HL-60 (cell line): Measurements from ENCODE around the gene ITGA3.

Source experiments
- DNase-seq, 2 experiments: peaks; one replicate each; pipeline ENCODE4 v3.0.0-alpha.2; 2010 to 2020; ENCODE audit warnings: low read depth in 1 of 2, low spot score in 1 of 2
- H3K27ac ChIP-seq: fragments of 250-450 bp; sonication (Bioruptor Pico); replicated peaks from 2 replicates; pipeline ENCODE4 v1.5.1; 2020; ENCODE audit warnings: mild to moderate bottlenecking, moderate library complexity
- H3K27me3 ChIP-seq: fragments of 250-450 bp; sonication (Bioruptor Pico); 2 replicates; pipeline ENCODE4 v1.5.1; 2021; ENCODE audit warnings: mild to moderate bottlenecking, moderate library complexity; ENCODE audit not compliant: insufficient read depth, poor library complexity, severe bottlenecking
- H3K4me3 ChIP-seq: replicated peaks from 2 replicates; pipeline ENCODE4 v1.5.1; 2011; ENCODE audit warnings: mild to moderate bottlenecking, control low read depth, low read length; ENCODE audit not compliant: insufficient read depth
- CTCF ChIP-seq: IDR thresholded peaks from one replicate; pipeline ENCODE4 v1.5.1; 2011; ENCODE audit warnings: low read length, control low read depth, inconsistent platforms; ENCODE audit not compliant: insufficient read depth
- GABPA ChIP-seq: IDR thresholded peaks from 2 replicates; pipeline ENCODE4 v1.6.1; 2012; ENCODE audit warnings: low read depth
- POLR2AphosphoS5 ChIP-seq: IDR thresholded peaks from 2 replicates; pipeline ENCODE4 v1.6.1; 2012; ENCODE audit warnings: low read depth
- SPI1 ChIP-seq: IDR thresholded peaks from 2 replicates; pipeline ENCODE4 v1.6.1; 2012; ENCODE audit warnings: low read depth, mild to moderate bottlenecking, borderline replicate concordance
- TF ChIP-seq, protein P1 (sequence below): IDR thresholded peaks from 2 replicates; pipeline ENCODE4 v1.6.1; 2012; ENCODE audit warnings: low read depth; ENCODE audit not compliant: insufficient replicate concordance

Gene ITGA3

DNA sequence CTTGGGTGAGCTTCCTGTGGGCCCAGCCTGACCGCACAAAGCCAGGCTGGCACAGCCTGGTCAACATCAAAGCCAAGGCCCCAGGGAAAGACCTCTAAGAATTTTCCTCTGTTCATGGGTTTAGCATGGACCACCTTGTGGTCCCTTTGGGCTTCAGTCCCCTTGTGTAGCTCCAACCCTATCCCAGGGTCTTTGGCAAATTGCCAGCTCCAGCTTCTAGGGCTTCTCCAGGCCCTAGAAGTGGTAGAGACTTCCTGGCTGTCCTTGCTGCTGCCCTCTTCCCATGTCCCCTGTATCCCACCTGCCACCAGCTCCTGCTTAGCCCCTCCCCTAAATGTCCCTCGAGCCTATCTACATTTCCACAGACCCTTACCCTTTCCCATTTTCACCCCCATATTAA lies 9.7 kb upstream of the ITGA3 start:
- Histone ChIP-seq H3K4me3 (no peak overlapping the region), H3K27me3 (no peaks in the 10 kb centered on the region), H3K27ac (no peak overlapping the region)
- DNase-seq, result no peak
- TF ChIP-seq POLR2AphosphoS5 (no peak), CTCF (no peak)
- TF ChIP-seq, protein P1, sequence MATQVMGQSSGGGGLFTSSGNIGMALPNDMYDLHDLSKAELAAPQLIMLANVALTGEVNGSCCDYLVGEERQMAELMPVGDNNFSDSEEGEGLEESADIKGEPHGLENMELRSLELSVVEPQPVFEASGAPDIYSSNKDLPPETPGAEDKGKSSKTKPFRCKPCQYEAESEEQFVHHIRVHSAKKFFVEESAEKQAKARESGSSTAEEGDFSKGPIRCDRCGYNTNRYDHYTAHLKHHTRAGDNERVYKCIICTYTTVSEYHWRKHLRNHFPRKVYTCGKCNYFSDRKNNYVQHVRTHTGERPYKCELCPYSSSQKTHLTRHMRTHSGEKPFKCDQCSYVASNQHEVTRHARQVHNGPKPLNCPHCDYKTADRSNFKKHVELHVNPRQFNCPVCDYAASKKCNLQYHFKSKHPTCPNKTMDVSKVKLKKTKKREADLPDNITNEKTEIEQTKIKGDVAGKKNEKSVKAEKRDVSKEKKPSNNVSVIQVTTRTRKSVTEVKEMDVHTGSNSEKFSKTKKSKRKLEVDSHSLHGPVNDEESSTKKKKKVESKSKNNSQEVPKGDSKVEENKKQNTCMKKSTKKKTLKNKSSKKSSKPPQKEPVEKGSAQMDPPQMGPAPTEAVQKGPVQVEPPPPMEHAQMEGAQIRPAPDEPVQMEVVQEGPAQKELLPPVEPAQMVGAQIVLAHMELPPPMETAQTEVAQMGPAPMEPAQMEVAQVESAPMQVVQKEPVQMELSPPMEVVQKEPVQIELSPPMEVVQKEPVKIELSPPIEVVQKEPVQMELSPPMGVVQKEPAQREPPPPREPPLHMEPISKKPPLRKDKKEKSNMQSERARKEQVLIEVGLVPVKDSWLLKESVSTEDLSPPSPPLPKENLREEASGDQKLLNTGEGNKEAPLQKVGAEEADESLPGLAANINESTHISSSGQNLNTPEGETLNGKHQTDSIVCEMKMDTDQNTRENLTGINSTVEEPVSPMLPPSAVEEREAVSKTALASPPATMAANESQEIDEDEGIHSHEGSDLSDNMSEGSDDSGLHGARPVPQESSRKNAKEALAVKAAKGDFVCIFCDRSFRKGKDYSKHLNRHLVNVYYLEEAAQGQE, result no peak

GRCh38 chr17:50046667-50047066 lies 9.2 kb upstream of the ITGA3 start:
- TF ChIP-seq, protein P1, result no peak
- no peak for TF ChIP-seq CTCF
- Histone ChIP-seq H3K27me3 (no peaks in the 10 kb centered on the region), H3K4me3 (no peak overlapping the region), H3K27ac (no peak overlapping the region)
- no peak for DNase-seq

- Histone ChIP-seq H3K4me3 (no peak overlapping the region), H3K27me3 (no peaks in the 10 kb centered on the region), H3K27ac (no peak overlapping the region)
- DNase-seq, result no peak
- TF ChIP-seq POLR2AphosphoS5 (no peak), CTCF (no peak), SPI1 (no peak), GABPA (no peak)
- TF ChIP-seq, protein P1, result no peak
These were observed 8.8 kb upstream of the ITGA3 start for GRCh38 chr17:50047083-50047482.
